Amygdala (tissue), 56 donors: ENCODE data around the gene SLC25A45.

Experiments
- DNase-seq, 56 donors: peaks; one replicate each; lab custom pipeline; 2025; lab: John Stamatoyannopoulos, UW

The SLC25A45 gene

GRCh38 chr11:65382033-65382803 is at the start of gene SLC25A45:
Gene SLC25A45, minus strand, starts transcription at chr11:65382646. Its CDS starts 695 bp downstream, at chr11:65381951.
- DNase-seq = peak; percentile 20 to 95 (median 81)

GRCh38 chr11:65431451-65432099 is 49.1 kb upstream of the SLC25A45 start:
- DNase-seq = no peak

GRCh38 chr11:65430406-65431217 is 48.2 kb upstream of the SLC25A45 start:
- DNase-seq = no peak

GRCh38 chr11:65429724-65430405 is 47.4 kb upstream of the SLC25A45 start:
- DNase-seq = peak in 15 of 56 donors; percentile 23 to 66 (median 45)

GRCh38 chr11:65429068-65429681 is 46.7 kb upstream of the SLC25A45 start:
- DNase-seq = no peak

- no peak for DNase-seq
These were observed 46.2 kb upstream of the SLC25A45 start for GRCh38 chr11:65428578-65429067.

- peak in 3 of 56 donors; percentile 28 to 56 (median 32) for DNase-seq
These were observed 45.5 kb upstream of the SLC25A45 start for GRCh38 chr11:65427691-65428577.

- DNase-seq = peak in 6 of 56 donors; percentile 29 to 81 (median 62)
These were observed 44.6 kb upstream of the SLC25A45 start for GRCh38 chr11:65426839-65427690.

GRCh38 chr11:65425971-65426838 is 43.8 kb upstream of the SLC25A45 start:
- DNase-seq = no peak

- DNase-seq = peak in 8 of 56 donors; percentile 31 to 60 (median 36)
These were observed 42.9 kb upstream of the SLC25A45 start for GRCh38 chr11:65425105-65425970.

- peak in 11 of 56 donors; percentile 22 to 72 (median 29) for DNase-seq
These were observed 42.0 kb upstream of the SLC25A45 start for GRCh38 chr11:65424205-65425104.

GRCh38 chr11:65423516-65424204 is 41.2 kb upstream of the SLC25A45 start:
- peak in 1 of 56 donors; percentile 72 for DNase-seq

- DNase-seq = peak in 55 of 56 donors; percentile 54 to 95 (median 87)
These were observed 40.4 kb upstream of the SLC25A45 start, which contains the start of gene NEAT1 for GRCh38 chr11:65422633-65423515. Gene NEAT1, plus strand, starts transcription at chr11:65422798.
